NCI-H2227 treated with DMSO at 0.1 percent for 48 hours (cell line): Measurements from ENCODE around the gene CDX2.
"Not testable (repeated sequence)": the region's sequence is repeated elsewhere in the genome, so short reads cannot be mapped to it uniquely, and the experiment has no call there.

Experiments
- DNase-seq: peaks from one replicate; lab custom pipeline; 2025; lab: John Stamatoyannopoulos, UW

Gene CDX2

GRCh38 chr13:27969082-27969865 lies at the start of gene CDX2:
Gene CDX2 (minus strand): TSS chr13:27969315. CDS start chr13:27969006, 309 bp downstream.
- DNase-seq: no peak

GRCh38 chr13:28014301-28014700 lies 45.2 kb upstream of the CDX2 start:
- no peak for DNase-seq

GRCh38 chr13:28013482-28013881 lies 44.4 kb upstream of the CDX2 start:
- no peak for DNase-seq

GRCh38 chr13:28012896-28013295 lies 43.8 kb upstream of the CDX2 start:
- no peak for DNase-seq

- DNase-seq: no peak
Observed at GRCh38 chr13:28012383-28012782, 43.3 kb upstream of the CDX2 start.

GRCh38 chr13:28010046-28010445 lies 40.9 kb upstream of the CDX2 start:
- no peak for DNase-seq

GRCh38 chr13:28005016-28005415 lies 35.9 kb upstream of the CDX2 start:
- not testable (repeated sequence) for DNase-seq

GRCh38 chr13:28002886-28003698 lies 34.0 kb upstream of the CDX2 start:
- no peak for DNase-seq

GRCh38 chr13:28001837-28002473 lies 32.8 kb upstream of the CDX2 start:
- no peak for DNase-seq

- DNase-seq: no peak
Observed at GRCh38 chr13:28001049-28001448, 31.9 kb upstream of the CDX2 start.

- no peak for DNase-seq
Observed at GRCh38 chr13:28000567-28000966, 31.5 kb upstream of the CDX2 start.

- no peak for DNase-seq
Observed at GRCh38 chr13:27997904-27998522, 28.9 kb upstream of the CDX2 start.

- no peak for DNase-seq
Observed at GRCh38 chr13:27991881-27992280, 22.8 kb upstream of the CDX2 start.

GRCh38 chr13:27988520-27988919 lies 19.4 kb upstream of the CDX2 start, which contains the start of gene URAD:
Gene URAD (minus strand): TSS chr13:27988693. CDS start chr13:27988637, 56 bp downstream.
- DNase-seq: no peak

GRCh38 chr13:27985600-27985999 lies 16.5 kb upstream of the CDX2 start:
- DNase-seq: no peak

GRCh38 chr13:27982361-27982760 lies 13.2 kb upstream of the CDX2 start:
- no peak for DNase-seq

- no peak for DNase-seq
Observed at GRCh38 chr13:27981006-27981708, 12.0 kb upstream of the CDX2 start.

- no peak for DNase-seq
Observed at GRCh38 chr13:27980280-27980998, 11.3 kb upstream of the CDX2 start.

GRCh38 chr13:27979765-27980279 lies 10.7 kb upstream of the CDX2 start:
- no peak for DNase-seq

- no peak for DNase-seq
Observed at GRCh38 chr13:27979001-27979643, 10.0 kb upstream of the CDX2 start.
